SK-N-SH treated with all-trans-retinoic acid at 6 μM for 48 hours (cell line): ENCODE measurements around the gene CCDC69.

Experiments used
- ATAC-seq: fragments of 200-7000 bp; cut with Tn5 transposase; 3 replicates; pipeline ENCODE4 v1.9.1; 2020; ENCODE audit warnings: mild to moderate bottlenecking, moderate library complexity
- ARNTL ChIP-seq: fragments of 450-650 bp; formaldehyde crosslinking; IDR thresholded peaks from 2 replicates; pipeline ENCODE4 v1.5.0; 2020; ENCODE audit warnings: low read depth, mild to moderate bottlenecking, moderate library complexity, borderline replicate concordance
- CREB5 ChIP-seq: fragments of 250-450 bp; sonication (Bioruptor Pico); IDR thresholded peaks from 2 replicates; pipeline ENCODE4 v1.5.1; 2020; ENCODE audit warnings: low read depth, mild to moderate bottlenecking, moderate library complexity
- CSDC2 ChIP-seq: fragments of 250-450 bp; sonication (Bioruptor Pico); IDR thresholded peaks from 2 replicates; pipeline ENCODE4 v1.5.0; 2020; ENCODE audit warnings: mild to moderate bottlenecking, moderate library complexity
- CSRNP3 ChIP-seq: fragments of 250-450 bp; sonication (Bioruptor Pico); IDR thresholded peaks from 2 replicates; pipeline ENCODE4 v1.5.1; 2021; ENCODE audit warnings: mild to moderate bottlenecking, moderate library complexity
- ESRRG ChIP-seq: fragments of 250-450 bp; sonication (Bioruptor Pico); IDR thresholded peaks from 2 replicates; pipeline ENCODE4 v1.6.1; 2021; ENCODE audit warnings: mild to moderate bottlenecking
- GLIS3 ChIP-seq: fragments of 250-450 bp; sonication (Bioruptor Pico); IDR thresholded peaks from 2 replicates; pipeline ENCODE4 v1.5.0; 2020; ENCODE audit warnings: mild to moderate bottlenecking, moderate library complexity
- ISL1 ChIP-seq: fragments of 250-450 bp; sonication (Bioruptor Pico); IDR thresholded peaks from 2 replicates; pipeline ENCODE4 v2.1.2; 2022; ENCODE audit warnings: mild to moderate bottlenecking, moderate library complexity
- OSR1 ChIP-seq: fragments of 250-450 bp; sonication (Bioruptor Pico); IDR thresholded peaks from 2 replicates; pipeline ENCODE4 v1.8.0; 2022; ENCODE audit warnings: moderate library complexity, mild to moderate bottlenecking, inconsistent platforms
- PATZ1 ChIP-seq: fragments of 250-450 bp; sonication (Bioruptor Pico); IDR thresholded peaks from 2 replicates; pipeline ENCODE4 v1.8.0; 2020; ENCODE audit warnings: mild to moderate bottlenecking, moderate library complexity, borderline replicate concordance
- PPARA ChIP-seq: fragments of 250-450 bp; sonication (Bioruptor Pico); IDR thresholded peaks from 2 replicates; pipeline ENCODE4 v1.5.0; 2020; ENCODE audit warnings: mild to moderate bottlenecking, borderline replicate concordance
- RARB ChIP-seq: fragments of 250-450 bp; sonication (Bioruptor Pico); IDR thresholded peaks from 2 replicates; pipeline ENCODE4 v1.8.0; 2021; ENCODE audit warnings: mild to moderate bottlenecking, moderate library complexity
- SNAI2 ChIP-seq: fragments of 250-450 bp; sonication (Bioruptor Pico); IDR thresholded peaks from 2 replicates; pipeline ENCODE4 v1.5.0; 2020; ENCODE audit warnings: mild to moderate bottlenecking, moderate library complexity
- TOX ChIP-seq: fragments of 250-450 bp; sonication (Bioruptor Pico); IDR thresholded peaks from 2 replicates; pipeline ENCODE4 v1.8.0; 2021; ENCODE audit warnings: mild to moderate bottlenecking, moderate library complexity, borderline replicate concordance
- TSHZ2 ChIP-seq: fragments of 250-450 bp; sonication (Bioruptor Pico); IDR thresholded peaks from 2 replicates; pipeline ENCODE4 v1.5.0; 2020; ENCODE audit warnings: mild to moderate bottlenecking, moderate library complexity
- ZC3H10 ChIP-seq: fragments of 250-450 bp; sonication (Bioruptor Pico); IDR thresholded peaks from 2 replicates; pipeline ENCODE4 v1.5.1; 2021; ENCODE audit warnings: mild to moderate bottlenecking, moderate library complexity
- ZFP3 ChIP-seq: fragments of 250-450 bp; sonication (Bioruptor Pico); IDR thresholded peaks from 2 replicates; pipeline ENCODE4 v1.5.0; 2020; ENCODE audit warnings: mild to moderate bottlenecking, moderate library complexity
- ZFP30 ChIP-seq: fragments of 450-650 bp; formaldehyde crosslinking; IDR thresholded peaks from 2 replicates; pipeline ENCODE4 v1.5.0; 2022; ENCODE audit warnings: mild to moderate bottlenecking, moderate library complexity
- ZNF565 ChIP-seq: fragments of 450-650 bp; formaldehyde crosslinking; conservative IDR thresholded peaks from 2 replicates; pipeline ENCODE4 v1.5.0; 2020; ENCODE audit warnings: low read depth, mild to moderate bottlenecking, moderate library complexity
- ZNF70 ChIP-seq: fragments of 450-650 bp; formaldehyde crosslinking; IDR thresholded peaks from 2 replicates; pipeline ENCODE4 v1.5.0; 2020; ENCODE audit warnings: mild to moderate bottlenecking, moderate library complexity
- ZNF8 ChIP-seq: fragments of 450-650 bp; formaldehyde crosslinking; IDR thresholded peaks from 2 replicates; pipeline ENCODE4 v1.5.0; 2020; ENCODE audit warnings: mild to moderate bottlenecking, moderate library complexity

CCDC69 gene

GRCh38 chr5:151208481-151208914 lies 15.4 kb downstream of the CCDC69 start (continued):
- no peak for TF ChIP-seq CSRNP3 (CRISPR knock-in tag)
- TF ChIP-seq ARNTL (CRISPR knock-in tag), result no peak

GRCh38 chr5:151205411-151205810 lies 18.5 kb downstream of the CCDC69 start:
- ATAC-seq, result no peak
- no peak for TF ChIP-seq ISL1 (CRISPR knock-in tag)
- TF ChIP-seq GLIS3 (CRISPR knock-in tag), result no peak
- TF ChIP-seq ZFP3 (CRISPR knock-in tag), result no peak
- no peak for TF ChIP-seq ZFP30 (CRISPR knock-in tag)
- no peak for TF ChIP-seq OSR1
- no peak for TF ChIP-seq TSHZ2 (CRISPR knock-in tag)
- TF ChIP-seq PATZ1 (CRISPR knock-in tag), result no peak
- no peak for TF ChIP-seq ZC3H10 (CRISPR knock-in tag)
- TF ChIP-seq CSDC2 (CRISPR knock-in tag), result no peak
- TF ChIP-seq ZNF8 (CRISPR knock-in tag), result no peak
- no peak for TF ChIP-seq ZNF565 (CRISPR knock-in tag)
- TF ChIP-seq ZNF70, result no peak
- TF ChIP-seq CSRNP3 (CRISPR knock-in tag), result no peak
- no peak for TF ChIP-seq PPARA (CRISPR knock-in tag)
- TF ChIP-seq TOX (CRISPR knock-in tag), result no peak
- TF ChIP-seq CREB5 (CRISPR knock-in tag), result no peak
- no peak for TF ChIP-seq ESRRG (CRISPR knock-in tag)
- TF ChIP-seq, all 23 proteins: peak for 0

GRCh38 chr5:151204051-151204450 lies 19.8 kb downstream of the CCDC69 start:
- TF ChIP-seq SNAI2 (CRISPR knock-in tag) (no peak), CSRNP3 (CRISPR knock-in tag) (no peak), ZC3H10 (CRISPR knock-in tag) (no peak), ISL1 (CRISPR knock-in tag) (no peak), RARB (CRISPR knock-in tag) (no peak), TOX (CRISPR knock-in tag) (no peak), CSDC2 (CRISPR knock-in tag) (no peak), CREB5 (CRISPR knock-in tag) (no peak), ZNF70 (no peak)
- TF ChIP-seq, all 23 proteins: peak for 0
- no peak for ATAC-seq
